SU-DHL-6 (cell line): Measurements from ENCODE around the gene WFIKKN1.

Experiments used
- H2AFZ ChIP-seq: fragments of 200-600 bp; sonication (generic); 2 replicates; pipeline ENCODE4 v1.6.1; 2014; ENCODE audit warnings: low read depth, mild to moderate bottlenecking, moderate library complexity, mixed read lengths, antibody characterized with exemption, low read length; ENCODE audit not compliant: severe bottlenecking
- H3F3A ChIP-seq: fragments of 200-600 bp; shearing (Covaris generic); 2 replicates; pipeline ENCODE4 v1.6.0; 2016; ENCODE audit warnings: antibody characterized with exemption, mild to moderate bottlenecking; ENCODE audit not compliant: insufficient read depth
- H3K27ac ChIP-seq: fragments of 200-600 bp; sonication (generic); 2 replicates; pipeline ENCODE4 v1.5.1; 2016; ENCODE audit warnings: low read depth, mild to moderate bottlenecking, low read length, moderate library complexity, mixed read lengths
- H3K27me3 ChIP-seq: fragments of 200-600 bp; sonication (generic), shearing (Covaris generic); 2 replicates; pipeline ENCODE4 v1.6.0; 2014; ENCODE audit warnings: mild to moderate bottlenecking, low read length
- H3K36me3 ChIP-seq: fragments of 200-600 bp; sonication (generic); 2 replicates; pipeline ENCODE4 v1.6.1; 2014; ENCODE audit warnings: mild to moderate bottlenecking, low read length, mixed read lengths
- H3K4me2 ChIP-seq: fragments of 300-600, 200-600 bp; shearing (Covaris generic), sonication (generic); 2 replicates; pipeline ENCODE4 v1.6.0; 2014; ENCODE audit warnings: low read length, low read depth, mild to moderate bottlenecking; ENCODE audit not compliant: poor library complexity, severe bottlenecking
- H3K4me3 ChIP-seq: fragments of 200-600 bp; sonication (generic); 2 replicates; pipeline ENCODE4 v1.5.1; 2014; ENCODE audit warnings: antibody characterized with exemption, low read length, mild to moderate bottlenecking, mixed read lengths; ENCODE audit not compliant: insufficient read depth, poor library complexity, severe bottlenecking
- H3K79me2 ChIP-seq: fragments of 200-600 bp; sonication (generic); 2 replicates; pipeline ENCODE4 v1.6.1; 2014; ENCODE audit warnings: mild to moderate bottlenecking, low read length, moderate library complexity; ENCODE audit not compliant: insufficient read depth
- H3K9ac ChIP-seq: fragments of 200-600 bp; sonication (generic); 2 replicates; pipeline ENCODE4 v1.7.0; 2014; ENCODE audit warnings: mild to moderate bottlenecking, low read length
- H3K9me2 ChIP-seq: fragments of 200-600 bp; sonication (generic); replicated peaks from 2 replicates; pipeline ENCODE4 v1.6.1; 2014; ENCODE audit warnings: low read length; ENCODE audit not compliant: insufficient read depth
- H3K9me3 ChIP-seq: fragments of 200-600 bp; sonication (generic); 2 replicates; pipeline ENCODE4 v1.6.1; 2014; ENCODE audit warnings: low read length, mixed read lengths; ENCODE audit not compliant: insufficient read depth
- H4K20me1 ChIP-seq: fragments of 200-600 bp; sonication (generic); 2 replicates; pipeline ENCODE4 v1.6.1; 2014; ENCODE audit warnings: low read depth, mild to moderate bottlenecking, antibody characterized with exemption, low read length, moderate library complexity, mixed read lengths
- CTCF ChIP-seq: fragments of 200-600 bp; sonication (generic); IDR thresholded peaks from one replicate; pipeline ENCODE4 v1.5.1; 2017; ENCODE audit warnings: antibody characterized with exemption, mild to moderate bottlenecking, low read length, moderate library complexity; ENCODE audit not compliant: insufficient read depth, poor library complexity, severe bottlenecking
- EZH2phosphoT487 ChIP-seq: fragments of 200-600 bp; sonication (generic), shearing (Covaris generic); conservative IDR thresholded peaks from 2 replicates; pipeline ENCODE4 v1.6.1; 2018; ENCODE audit warnings: mild to moderate bottlenecking, antibody characterized with exemption, low read length, moderate library complexity, mixed read lengths

The WFIKKN1 gene

GRCh38 chr16:645852-646678 is 15.3 kb downstream of the WFIKKN1 start:
- Histone ChIP-seq H3K9me3 (no peaks in the 10 kb centered on the region), H3K27me3 (no peaks in the 10 kb centered on the region), H3K36me3 (no peaks in the 10 kb centered on the region), H3K9me2 (no peaks in the 10 kb centered on the region), H3K27ac (no peak overlapping the region), H3K9ac (no peak overlapping the region), H3F3A (peaks cover 18% of the 10 kb centered on the region), H2AFZ (no peak overlapping the region), H4K20me1 (no peaks in the 10 kb centered on the region), H3K4me2 (no peak overlapping the region), H3K79me2 (peaks cover 18% of the 10 kb centered on the region), H3K4me3 (no peak overlapping the region)
- no peak for TF ChIP-seq EZH2phosphoT487
- no peak for TF ChIP-seq CTCF

DNA sequence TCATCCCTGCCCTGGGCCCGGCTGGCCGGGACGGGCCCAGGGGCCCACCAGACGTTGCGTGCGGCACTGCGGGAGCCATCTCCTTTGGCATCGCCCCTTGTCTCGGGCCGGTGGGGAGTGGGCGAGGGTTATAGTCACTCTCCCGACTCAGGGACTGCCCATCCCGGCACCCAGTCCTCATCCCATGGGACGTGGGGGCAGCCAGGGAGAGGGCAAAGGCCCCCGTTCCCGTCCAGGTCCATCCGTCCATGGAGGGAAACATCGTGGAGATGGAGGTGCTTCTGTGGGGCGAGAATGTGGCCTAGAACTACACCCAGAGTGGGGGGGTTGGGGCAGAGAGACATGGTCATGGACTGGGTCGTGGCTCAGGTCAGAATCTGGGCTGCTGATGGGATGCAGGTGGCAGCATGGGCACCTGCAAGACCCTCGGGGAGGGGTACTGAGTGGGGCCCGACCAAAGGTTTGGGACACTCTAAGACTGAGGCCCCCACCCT is 15.9 kb downstream of the WFIKKN1 start:
- no peaks in the 10 kb centered on the region for H3K9me3 ChIP-seq
- no peaks in the 10 kb centered on the region for H3K36me3 ChIP-seq
- no peak overlapping the region for H2AFZ ChIP-seq
- peaks cover 18% of the 10 kb centered on the region for H3F3A ChIP-seq
- no peaks in the 10 kb centered on the region for H3K9me2 ChIP-seq
- no peaks in the 10 kb centered on the region for H3K27me3 ChIP-seq
- no peak overlapping the region for H3K4me3 ChIP-seq
- no peak overlapping the region for H3K4me2 ChIP-seq
- TF ChIP-seq CTCF (no peak), EZH2phosphoT487 (no peak)
- no peak overlapping the region for H3K27ac ChIP-seq
- H4K20me1 ChIP-seq: no peaks in the 10 kb centered on the region
- peaks cover 18% of the 10 kb centered on the region for H3K79me2 ChIP-seq
- H3K9ac ChIP-seq: no peak overlapping the region

- no peak for TF ChIP-seq CTCF
- TF ChIP-seq EZH2phosphoT487: no peak
- no peaks in the 10 kb centered on the region for H3K9me3 ChIP-seq
- H3K4me2 ChIP-seq: peak overlapping the region; percentile 74
- no peaks in the 10 kb centered on the region for H4K20me1 ChIP-seq
- peaks cover 18% of the 10 kb centered on the region for H3K79me2 ChIP-seq
- no peaks in the 10 kb centered on the region for H3K27me3 ChIP-seq
- peak overlapping the region; percentile 88; the same call in 1 of the 2 replicates for H3K9ac ChIP-seq
- no peak overlapping the region for H2AFZ ChIP-seq
- H3K27ac ChIP-seq: no peak overlapping the region; the same call in 1 of the 2 replicates
- H3F3A ChIP-seq: peaks cover 18% of the 10 kb centered on the region
- no peak overlapping the region for H3K4me3 ChIP-seq
- H3K36me3 ChIP-seq: no peaks in the 10 kb centered on the region
- no peaks in the 10 kb centered on the region for H3K9me2 ChIP-seq
Observed at GRCh38 chr16:647173-647902, 16.6 kb downstream of the WFIKKN1 start.
